Measurements from ENCODE around the gene OGA. TPM values are rescaled to one million over a fixed set of nuclear protein-coding genes. Genes with fewer than 3 reads are reported as not detected.

OGA gene
- total and polyA plus RNA-seq, 2 donors (not counting 1 experiment from before 2014, with no cell fraction given) = 128 to 418 TPM

GRCh38 chr10:101830322-101831168 is 12.3 kb upstream of the OGA start:
- H3K4me3 ChIP-seq (ENCODE audit: control extremely low read depth in 1 of 5, extremely low read depth in 1 of 5, insufficient read depth in 1 of 5, low read depth in 2 of 5, low read length in 4 of 5) = peak overlapping the region; percentile 3 to 72 (median 58)
- H3K9me3 ChIP-seq (ENCODE audit: control extremely low read depth in 1 of 3, control insufficient read depth in 2 of 3, insufficient read depth in 1 of 3, low read length in 2 of 3) = no peaks in the 10 kb centered on the region
- Mint-ChIP-seq H3K4me3 (peak overlapping the region; percentile 94), H3K27me3 (no peaks in the 10 kb centered on the region), H3K9me3 (ENCODE audit: insufficient read depth) (no peaks in the 10 kb centered on the region), H3K27ac (peak overlapping the region; percentile 99), H3K4me1 (peaks cover 45% of the 10 kb centered on the region)
- peaks cover 34% of the 10 kb centered on the region for H4K20me1 ChIP-seq (ENCODE audit: control insufficient read depth, insufficient read depth, low read length, poor library complexity, severe bottlenecking)
- ATAC-seq (ENCODE audit: low read depth) = peak; percentile 73
- H3K4me2 ChIP-seq (replicated peaks; ENCODE audit: low read depth, low read length, poor library complexity, severe bottlenecking) = peak overlapping the region; percentile 91
- H3K27ac ChIP-seq (ENCODE audit: low read length in 2 of 2) = peak overlapping the region; percentile 89 to 96
- peak; percentile 99 for DNase-seq
- ChIA-PET POLR2A (interaction anchor here (0.6 to 7.1 kb wide), 9 partner anchors 9 to 815 kb away, joined by 3 to 102 read pairs (median 5); partner anchors contain the start of genes KCNIP2 and OGA), CTCF (interaction anchor here (1.0 to 6.4 kb wide), 2 partner anchors 11 to 13 kb away, joined by 3 to 51 read pairs; partner anchors contain the start of gene KCNIP2)
- H3K36me3 ChIP-seq (replicated peaks in 1 of 2; ENCODE audit: control extremely low read depth in 1 of 2, control insufficient read depth in 1 of 2, extremely low read depth in 1 of 2, insufficient read depth in 2 of 2, low read length in 1 of 2) = peaks cover 0 to 14% of the 10 kb centered on the region in 2 experiments
- H3K4me1 ChIP-seq (ENCODE audit: control insufficient read depth in 2 of 2, insufficient read depth in 2 of 2, low read length in 2 of 2) = peaks cover 35 to 58% of the 10 kb centered on the region in 2 donors
- peak overlapping the region; percentile 63 for H3K9ac ChIP-seq (ENCODE audit: low read length)
- WGBS (ENCODE audit: insufficient coverage) = under 1% methylated on average over 56 of the region's 56 CpGs
- TF ChIP-seq CTCF (IDR thresholded peaks at IDR 0.05) (no peak), EZH2 (IDR thresholded peaks at IDR 0.05; ENCODE audit: borderline replicate concordance, insufficient read depth, low read depth, low read length, poor library complexity, severe bottlenecking) (no peak)
- intact Hi-C loops (cut with micrococcal nuclease) = loop anchor here (1.0 to 5.0 kb wide), 5 partner anchors 10 to 817 kb away; partner anchors contain the start of genes ACTR1A, OGA and SUFU
- peak overlapping the region; percentile 77 for H2AFZ ChIP-seq (ENCODE audit: insufficient read depth, low read depth, low read length, poor library complexity, severe bottlenecking)
- H3K27me3 ChIP-seq (replicated peaks in 1 of 4; ENCODE audit: control extremely low read depth in 1 of 4, control insufficient read depth in 3 of 4, insufficient read depth in 4 of 4, low read length in 3 of 4) = no peaks in the 10 kb centered on the region
- peaks cover 39% of the 10 kb centered on the region for H3K79me2 ChIP-seq (ENCODE audit: control insufficient read depth, insufficient read depth, low read length)

Data from B cell (primary cell).